Dedifferentiated amniotic fluid mesenchymal stem cell (primary cell): ENCODE data around the gene CKLF.

Source experiments
- DNase-seq: peaks from one replicate; pipeline ENCODE4 v3.0.0-alpha.2; 2016; ENCODE audit errors: extremely low spot score

CKLF gene

DNA sequence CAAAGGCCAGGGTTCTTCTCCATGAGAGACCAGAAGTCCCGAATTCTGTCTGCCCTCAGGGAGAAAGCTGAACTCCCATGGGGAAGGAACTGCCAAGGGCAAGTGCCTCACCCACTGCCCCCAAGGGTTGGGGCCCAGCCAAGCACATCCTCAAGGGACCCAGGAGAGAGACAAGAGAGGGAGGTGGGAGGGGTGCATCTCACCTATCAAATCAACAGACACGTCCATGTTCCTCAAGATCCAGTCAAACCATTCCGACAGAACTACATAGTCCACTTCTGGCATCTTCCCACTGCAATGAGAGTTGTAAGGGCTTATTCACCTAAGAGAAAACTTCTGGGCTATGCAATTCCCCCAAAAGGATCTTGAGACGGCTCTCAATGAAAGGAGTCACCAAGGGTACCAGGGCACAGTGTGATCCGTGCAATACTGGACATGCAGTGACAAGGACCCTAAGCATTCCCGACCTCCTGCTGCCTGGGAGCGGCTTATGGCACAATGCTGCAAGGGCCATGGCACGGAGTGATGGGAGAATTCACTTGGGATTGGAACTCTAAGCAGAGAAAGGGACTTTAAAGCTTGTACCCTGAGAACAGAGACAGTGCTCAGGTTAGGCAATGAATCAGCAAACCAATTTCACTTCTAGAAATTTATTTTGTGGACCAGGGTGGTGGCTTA is 34.7 kb upstream of the CKLF start:
- no peak for DNase-seq

DNA sequence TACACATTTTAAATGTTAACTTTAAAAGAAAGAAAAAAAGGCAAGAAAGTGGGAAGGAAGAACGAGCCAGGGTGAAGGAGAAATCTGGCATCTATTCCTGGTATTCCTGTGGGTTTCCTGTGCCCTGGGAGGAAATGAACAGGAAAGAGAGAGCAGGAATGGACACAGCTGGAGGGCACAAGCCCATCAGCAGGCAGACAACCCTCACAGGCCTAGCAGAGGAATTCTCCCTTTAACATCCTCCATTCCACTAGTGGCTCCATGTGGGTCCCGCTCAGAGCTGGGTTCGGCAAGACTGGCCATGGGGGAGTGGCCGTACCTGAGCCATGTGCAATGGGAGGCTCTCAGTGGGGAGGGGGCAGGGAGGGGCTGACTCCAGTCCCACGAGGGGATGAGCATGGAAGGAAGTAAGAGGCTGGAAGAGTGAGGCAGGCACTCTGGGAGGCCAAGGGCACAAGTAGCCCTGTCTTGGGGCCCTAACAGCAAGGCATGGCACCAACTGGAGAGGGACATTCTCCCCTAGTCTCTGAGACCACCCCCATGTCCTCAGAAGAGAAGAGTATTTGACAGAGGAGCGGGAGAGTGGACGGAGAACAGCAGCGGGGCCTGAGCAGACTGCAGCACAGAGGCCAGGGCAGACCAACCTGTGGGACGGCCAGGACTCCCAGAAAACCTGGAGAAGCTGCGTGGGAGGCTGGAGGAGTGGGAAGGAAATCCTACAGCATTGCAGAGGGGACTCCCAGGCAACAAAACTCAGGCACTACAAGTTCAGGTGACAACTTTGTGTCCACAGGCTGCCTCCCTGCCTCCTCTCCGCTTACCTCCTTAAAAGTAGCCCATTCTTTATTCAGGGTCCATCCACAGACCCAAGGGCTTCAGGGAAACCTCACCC is 32.6 kb upstream of the CKLF start:
- DNase-seq = no peak

DNA sequence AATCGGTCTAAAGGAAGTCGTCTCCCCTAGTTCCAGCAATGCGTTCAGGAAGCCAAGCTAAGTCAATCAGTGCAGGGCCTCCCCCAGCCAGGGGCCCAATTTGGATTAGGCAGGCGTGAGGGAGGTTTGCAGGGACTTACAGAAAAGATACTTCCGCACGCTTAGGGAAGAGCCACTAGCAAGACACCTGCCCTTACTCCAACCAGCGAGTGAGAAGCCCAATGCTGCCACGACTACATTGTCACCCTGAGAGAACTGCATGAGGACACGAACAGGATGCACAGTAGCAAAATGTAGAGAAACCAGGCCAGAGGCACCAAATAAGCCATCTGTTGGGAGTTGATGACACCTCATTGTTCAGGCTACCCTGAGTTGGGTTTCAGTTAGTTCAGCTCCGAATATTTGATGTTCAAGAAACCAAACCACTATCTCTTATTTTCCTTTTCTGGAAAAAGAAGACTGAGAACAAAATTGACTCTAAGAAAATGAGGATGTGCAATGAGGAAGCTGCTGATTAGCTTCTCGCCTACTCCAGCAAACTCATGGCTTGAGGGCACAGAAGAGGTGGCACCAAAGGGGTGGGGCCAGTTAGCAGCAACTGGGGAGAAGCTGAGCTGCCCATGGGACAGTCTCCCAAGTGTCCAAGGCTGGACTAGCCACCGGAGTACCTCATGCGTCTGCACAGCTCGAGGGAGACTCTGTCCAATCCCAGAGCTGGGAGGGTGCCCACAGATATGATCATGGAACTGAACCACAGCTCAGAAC is 31.8 kb upstream of the CKLF start:
- DNase-seq = no peak

DNA sequence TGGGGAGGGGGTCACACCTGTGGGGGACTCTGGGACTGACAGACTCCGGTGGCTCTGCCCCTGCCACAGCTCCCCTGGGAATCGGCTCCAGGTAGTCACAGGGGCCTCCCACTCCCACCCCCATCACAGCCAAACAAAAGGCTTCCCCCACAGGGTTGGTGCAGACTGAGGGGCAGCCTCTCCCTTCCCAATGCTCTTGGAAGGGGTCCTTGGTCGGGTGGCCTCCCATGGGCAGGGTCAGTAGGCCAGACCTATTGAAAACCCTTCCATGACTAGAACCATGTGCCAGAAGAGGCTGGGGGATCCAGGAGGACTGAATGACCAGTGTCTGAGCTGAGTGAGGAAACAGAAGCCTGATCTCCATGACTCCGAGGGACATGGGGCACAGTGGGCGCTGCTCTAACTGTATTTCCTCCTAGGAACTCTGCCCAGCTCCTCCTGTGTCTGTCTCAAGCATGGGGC is 31.1 kb upstream of the CKLF start:
- no peak for DNase-seq

DNA sequence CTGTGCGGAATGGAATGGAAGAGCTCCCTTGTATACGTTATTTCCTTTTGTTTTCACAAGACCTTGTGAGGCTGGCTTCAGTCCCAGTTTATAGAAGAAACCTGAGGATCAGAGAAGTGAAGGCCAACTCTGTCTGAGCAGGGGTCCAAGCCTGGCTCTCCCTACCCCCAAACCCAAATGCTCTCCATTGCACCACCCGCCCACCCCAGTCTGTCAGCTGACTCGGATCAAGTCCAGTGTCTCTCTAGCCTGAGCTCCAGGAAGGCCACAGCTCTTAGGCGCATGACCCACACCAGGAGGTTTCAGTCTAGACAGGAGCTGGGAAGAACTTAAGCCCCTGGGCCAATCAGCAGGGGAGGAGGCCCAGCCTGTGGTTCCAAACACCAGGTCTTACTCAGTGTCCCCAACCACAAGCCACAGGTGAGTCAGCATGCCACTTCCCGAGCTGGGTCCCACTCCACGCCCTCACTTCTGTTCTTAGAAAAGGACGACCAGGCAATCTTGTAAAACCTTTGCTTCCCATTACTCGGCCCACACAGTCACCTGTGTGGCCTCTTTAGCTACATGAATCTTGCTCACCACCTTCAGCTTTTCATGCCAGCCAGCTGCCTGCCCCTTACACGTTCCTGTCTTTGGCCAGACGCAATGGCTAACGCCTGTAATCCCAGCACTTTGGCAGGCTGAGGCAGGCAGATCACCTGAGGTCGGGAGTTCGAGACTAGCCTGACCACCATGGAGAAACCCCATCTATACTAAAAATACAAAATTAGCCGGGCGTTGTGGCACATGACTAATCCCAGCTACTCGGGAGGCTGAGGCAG is 30.2 kb upstream of the CKLF start:
- no peak for DNase-seq

DNA sequence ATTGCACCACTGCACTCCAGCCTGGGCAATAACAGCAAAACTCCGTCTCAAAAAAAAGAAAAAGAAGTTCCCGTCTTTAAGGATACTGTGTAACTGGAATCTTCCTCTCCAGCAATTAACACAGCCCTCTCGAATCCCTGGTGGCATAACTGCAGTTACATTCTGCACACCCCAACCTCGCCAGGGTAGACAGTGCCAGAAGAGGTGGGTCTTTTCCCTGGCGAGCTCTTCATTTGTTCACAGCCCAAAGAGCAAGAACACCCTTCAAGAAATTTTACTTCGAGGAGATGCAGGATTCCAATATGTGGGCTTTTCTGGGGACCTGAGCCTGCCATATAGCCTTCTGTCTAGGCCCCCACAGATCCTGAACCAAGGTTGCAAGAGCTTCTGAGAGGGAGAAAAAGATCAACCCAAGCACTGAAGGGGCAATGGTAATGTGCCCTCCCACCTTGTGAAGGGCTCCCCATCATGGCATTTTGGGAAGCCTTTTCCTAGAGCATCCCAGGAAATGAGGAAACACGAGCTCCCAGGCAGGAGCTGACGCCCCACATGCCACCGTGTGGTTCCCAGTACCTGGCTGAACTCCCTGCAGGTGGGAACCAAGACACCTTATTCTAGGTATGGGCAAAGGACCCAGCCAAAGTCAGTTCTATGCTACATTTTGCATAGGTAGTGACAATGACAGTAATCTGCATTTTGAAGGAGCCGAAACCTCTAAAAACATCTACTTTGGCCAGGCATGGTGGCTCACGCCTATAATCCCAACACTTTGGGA is 29.4 kb upstream of the CKLF start:
- DNase-seq = no peak

DNA sequence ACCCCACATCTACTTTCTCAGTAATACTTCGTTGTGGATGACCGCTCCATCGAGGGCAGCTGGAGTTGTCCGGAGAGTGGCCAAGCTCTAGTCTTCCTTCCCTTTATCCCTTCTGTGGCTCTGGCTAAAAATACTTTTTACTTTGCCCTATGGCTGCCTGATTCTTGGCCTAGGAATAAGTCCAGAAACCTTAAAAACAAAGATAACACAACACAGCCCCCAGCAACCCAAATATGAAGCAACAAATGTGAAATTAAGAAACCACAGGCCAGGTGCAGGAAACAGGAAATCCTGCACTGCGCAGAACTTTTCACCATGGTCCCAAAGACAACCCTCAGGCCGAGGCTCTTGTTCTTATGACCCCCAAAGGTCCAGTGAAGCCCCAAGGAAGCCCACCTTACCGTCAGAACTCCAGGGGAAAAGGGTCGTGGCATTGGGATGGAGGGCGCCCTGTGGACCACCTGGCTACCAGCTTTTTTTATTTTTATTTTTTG is 28.5 kb upstream of the CKLF start:
- DNase-seq = no peak

DNA sequence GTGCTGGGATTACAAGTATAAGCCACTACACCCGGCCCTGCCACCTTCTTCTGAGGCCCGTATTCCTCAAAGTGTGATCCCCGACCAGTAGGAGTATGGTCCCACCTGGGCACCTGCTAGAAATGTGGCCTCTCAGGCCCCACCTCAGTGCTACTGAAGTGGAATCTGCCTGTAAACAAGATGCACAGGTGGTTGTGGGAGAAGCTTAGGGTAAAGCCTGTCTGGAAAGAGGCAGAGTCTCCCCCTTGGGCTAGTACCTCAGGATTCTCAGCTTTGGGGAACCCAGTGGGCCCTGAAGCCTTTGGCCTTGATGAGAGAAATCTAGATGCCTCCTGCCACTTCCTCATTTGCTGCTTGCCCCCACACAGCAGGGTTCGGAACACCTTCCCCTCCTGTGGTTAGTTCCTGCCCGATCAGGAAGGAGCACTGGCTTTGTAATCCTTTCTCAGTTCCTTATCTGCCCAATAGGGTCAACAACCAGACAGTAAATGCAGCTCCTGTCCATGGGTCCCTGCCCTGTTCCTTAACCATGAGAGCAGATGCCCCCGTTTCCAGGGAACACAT is 27.7 kb upstream of the CKLF start:
- no peak for DNase-seq

DNA sequence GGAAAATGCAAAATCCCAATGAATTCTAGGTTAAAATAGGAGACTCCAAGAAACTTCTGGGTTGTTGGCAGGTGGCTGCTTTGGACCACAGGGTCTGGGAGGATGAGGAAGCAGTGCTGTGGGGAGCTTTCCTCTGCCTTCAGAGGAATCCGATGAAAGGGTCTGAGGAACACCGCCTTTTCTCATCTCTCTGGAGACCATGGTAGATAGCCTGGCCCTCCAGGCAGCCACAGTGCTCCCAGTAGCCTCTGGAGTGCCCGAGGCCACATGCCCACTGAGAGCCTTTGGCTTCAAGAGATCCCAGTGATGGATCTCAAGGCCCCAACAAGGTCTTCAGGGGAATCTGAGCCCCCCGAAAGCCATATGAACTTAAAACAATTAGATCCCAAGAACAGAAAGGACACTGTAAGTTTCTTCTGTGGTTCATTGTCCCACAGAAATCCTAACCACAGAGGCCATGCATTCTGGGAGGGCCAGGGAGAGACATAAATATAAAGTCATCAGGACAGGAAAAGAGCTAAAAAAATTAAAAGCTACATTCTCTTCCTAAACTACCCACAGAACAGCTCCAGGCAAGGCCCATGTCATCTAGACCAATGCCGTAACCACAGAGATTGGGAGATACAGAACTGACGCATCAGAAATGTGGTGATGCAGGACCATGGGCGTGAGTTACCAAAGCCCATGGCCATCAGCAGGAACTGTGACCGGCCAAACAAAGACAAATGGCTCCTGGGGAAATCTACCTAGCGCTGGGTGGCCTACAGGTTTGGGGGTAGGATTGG is 26.8 kb upstream of the CKLF start:
- peak; percentile 42 for DNase-seq

DNA sequence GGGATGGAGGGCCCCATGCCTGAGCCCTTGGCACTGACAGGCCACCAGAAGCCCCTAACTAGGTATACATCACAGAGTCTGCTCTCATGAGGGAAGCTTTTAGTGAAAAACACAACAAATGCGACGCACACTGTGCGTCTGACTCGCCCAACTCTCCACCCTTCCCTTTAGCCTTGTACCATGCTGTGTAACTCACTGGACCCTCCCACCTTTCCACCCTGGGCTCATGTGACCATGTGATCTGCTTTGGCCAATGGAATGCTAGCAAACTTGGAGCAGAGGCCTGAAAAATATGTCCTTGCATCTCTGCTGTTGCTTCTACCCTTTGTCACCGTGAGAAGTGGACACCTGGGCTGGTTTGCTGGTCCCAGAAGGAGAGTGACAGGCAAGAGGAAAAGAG is 24.1 kb upstream of the CKLF start:
- no peak for DNase-seq

DNA sequence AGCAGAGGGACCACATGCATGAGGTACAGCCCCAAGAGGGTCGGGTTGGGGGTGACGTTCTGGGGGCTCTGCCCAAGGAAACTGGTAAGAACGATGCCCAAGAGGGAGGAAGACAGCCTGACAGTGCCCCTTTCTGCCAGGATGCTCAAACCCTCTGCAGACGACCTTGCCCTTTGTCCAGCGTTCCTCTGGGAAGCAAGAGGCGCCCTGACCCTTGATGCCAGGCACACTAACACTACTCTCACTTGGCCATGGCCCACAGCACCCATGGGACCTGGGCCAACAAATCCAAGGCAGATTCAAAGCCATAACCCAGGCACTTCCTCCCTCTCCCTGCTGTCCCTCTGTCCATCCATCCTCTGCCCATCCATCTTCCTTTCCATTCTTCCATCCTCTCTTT is 22.9 kb upstream of the CKLF start:
- DNase-seq = no peak

DNA sequence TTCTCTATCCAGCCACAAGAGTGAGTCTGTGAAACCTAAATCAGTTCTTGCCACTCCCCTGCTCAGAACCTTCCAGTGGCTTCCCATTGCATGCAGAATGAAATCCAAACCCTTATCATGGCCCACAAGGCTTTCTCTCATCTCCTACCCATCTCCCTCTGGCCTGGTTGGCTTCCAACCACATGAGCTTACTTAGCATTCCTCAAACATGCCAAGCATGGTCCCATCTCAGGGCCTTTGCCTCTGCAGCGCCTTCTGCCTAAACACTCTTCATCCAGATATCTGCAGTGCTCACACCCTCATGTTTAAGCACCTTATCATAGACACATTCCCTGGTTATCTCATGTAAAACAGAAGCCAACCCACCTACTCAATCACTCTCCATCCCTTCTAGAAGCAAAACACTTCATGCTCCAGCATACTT is 18.0 kb upstream of the CKLF start:
- no peak for DNase-seq

DNA sequence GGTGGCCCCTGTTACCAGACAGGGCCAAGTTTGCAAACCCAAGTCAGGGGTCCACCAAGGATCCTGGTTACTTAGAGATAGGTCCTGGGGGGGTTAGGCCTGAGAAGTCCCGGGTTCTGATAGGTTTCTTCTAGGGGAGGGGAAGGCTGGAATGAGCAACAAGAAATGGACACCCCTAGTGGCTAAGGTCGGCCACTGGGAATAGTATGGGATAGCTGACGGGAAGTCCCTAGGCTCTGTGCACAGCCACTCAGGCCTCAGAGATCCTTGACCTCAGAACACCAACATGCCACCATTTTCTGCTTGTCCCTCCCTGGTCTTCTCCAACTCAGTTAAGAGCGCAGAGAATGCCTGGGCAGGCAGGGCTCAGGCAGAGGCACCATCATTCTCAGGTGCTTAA is 15.9 kb upstream of the CKLF start:
- DNase-seq = no peak

DNA sequence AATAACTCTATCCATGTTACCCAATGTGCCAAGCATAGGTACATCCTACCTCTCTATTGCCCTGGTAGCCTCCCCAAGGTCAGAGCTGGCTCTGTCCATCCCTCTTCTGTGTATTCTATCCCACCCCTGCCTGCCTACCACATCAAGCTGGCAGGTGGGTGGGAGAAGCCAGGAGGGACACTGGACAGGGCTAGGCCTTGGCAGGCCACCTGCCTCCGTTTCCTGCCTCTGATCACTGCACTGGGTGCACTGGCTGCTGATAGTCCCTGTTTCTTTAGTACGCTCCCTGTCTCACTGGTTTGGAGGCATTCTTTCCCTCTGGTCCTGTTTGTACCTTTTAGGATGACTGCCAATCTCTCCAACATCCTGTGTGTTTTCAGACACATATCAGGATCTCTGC is 15.1 kb upstream of the CKLF start:
- DNase-seq = no peak

DNA sequence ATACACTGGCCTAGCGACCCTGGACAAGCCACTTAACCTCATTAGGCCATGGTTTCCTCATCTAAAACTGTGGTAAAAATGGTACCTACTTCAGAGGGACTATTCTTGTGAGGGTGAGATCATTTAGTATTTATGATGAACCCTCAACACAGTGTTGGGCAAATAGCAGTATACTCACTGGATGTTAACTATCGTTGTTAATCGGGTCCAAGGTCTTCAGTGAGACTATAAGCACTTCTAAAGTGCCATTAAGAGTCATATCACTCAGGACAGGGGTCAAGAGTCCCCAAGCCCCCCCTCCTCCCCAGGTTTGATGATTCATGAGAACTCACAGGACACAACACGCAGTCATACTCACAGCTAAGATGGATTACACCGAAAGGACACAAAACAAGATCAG is 13.5 kb upstream of the CKLF start:
- no peak for DNase-seq

DNA sequence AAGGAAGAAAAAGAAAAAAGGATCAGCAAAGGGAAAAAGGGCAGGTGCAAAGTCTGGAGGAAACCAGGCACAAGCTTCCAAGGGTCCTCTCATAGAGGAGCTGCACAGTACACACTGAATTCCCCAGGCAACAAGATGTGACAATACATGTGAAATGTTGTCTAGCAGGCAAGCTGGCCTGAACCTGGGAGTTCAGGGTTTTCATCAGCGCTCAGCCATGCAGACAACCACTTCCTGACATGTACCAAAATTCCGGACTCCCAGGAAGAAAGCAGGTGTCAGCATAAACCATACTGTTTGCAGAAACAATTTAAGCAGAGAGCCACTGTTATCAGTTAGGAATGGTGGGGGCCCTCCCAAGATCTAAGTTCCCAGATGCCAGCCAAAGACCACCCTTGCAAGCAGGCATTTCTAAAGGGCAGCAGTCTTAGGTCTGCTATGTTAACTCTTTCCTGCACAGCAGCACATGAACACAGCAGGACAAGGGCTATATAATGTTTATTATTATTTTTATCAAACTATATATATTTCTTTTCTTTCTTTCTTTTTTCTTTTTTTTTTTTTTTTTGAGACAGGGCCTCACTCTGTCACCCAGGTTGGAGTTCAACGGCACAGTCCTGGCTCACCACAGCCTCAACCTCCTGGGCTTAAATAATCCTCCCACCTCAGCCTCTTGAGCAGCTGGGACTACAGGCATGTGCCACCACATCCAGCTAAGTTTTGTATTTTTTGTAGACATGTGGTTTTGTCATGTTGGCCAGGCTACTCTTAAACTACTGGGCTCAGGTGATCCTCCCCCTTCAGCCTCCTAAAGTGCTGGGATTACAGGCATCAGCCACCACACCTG is 12.5 kb upstream of the CKLF start:
- no peak for DNase-seq

DNA sequence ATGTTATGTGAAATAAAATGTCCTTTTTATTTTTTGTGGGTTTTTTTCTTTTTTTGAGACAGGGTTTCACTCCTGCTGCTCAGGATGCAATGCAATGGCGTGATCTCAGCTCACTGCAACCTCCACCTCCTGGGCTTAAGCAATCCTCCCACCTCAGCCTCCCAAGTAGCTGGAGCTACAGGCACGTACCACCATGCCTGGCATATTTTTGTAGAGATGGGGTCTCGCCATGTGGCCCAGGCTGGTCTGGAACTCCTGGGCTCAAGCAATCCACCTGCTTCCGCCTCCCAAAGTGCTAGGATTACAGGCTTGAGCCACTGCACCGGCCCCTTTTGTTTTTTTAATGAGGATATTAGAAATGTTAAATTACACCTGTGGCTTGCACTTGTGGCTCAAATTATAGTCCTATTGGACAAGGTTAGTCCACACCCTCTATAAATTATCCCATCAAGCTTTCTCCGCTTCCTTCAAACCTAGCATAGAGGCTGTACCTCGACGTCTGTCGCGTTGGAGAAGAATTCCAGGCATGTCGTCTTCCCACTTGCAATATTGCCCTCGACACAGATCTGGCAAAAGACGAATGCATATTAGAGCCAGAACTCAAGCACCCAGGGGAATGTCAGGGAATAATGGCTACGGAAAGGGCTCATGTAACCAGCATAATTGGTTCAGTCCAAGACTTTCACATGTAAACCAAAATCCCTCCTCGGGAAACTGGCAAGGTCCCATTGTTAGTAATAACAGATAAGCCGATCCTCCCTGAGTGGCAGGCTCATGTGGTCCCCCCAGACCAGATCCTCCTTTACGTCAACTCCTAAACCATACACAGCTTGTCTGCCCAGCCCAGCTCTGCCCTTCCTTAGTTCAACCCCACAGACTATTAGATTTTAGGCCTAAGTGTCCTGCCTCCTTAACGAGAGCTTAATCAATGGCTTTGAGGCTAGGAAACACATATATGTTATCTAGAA is 10.7 kb upstream of the CKLF start:
- no peak for DNase-seq
